Adrenal gland (tissue), 12 donors: ENCODE results near the gene MAP3K20. TPM values are rescaled to one million over a fixed set of nuclear protein-coding genes. Genes with fewer than 3 reads are reported as not detected.
A peak's percentile ranks its signal among the peaks of the same experiment; 100 is the strongest.

Source experiments
- DNase-seq, 7 donors: peaks; one replicate each; pipeline ENCODE4 v3.0.0-alpha.2; 2019 to 2020
- H3K27ac ChIP-seq, 5 donors: fragments of 200-600 bp; sonication (generic) in 4 of 5; 1 replicate in 3 of 5; 2 replicates in 2 of 5; pipeline versions ENCODE4 v1.5.1 to v1.8.0; 2016 to 2020; ENCODE audit warnings: mild to moderate bottlenecking in 1 of 5
- H3K27me3 ChIP-seq: fragments of 200-600 bp; 2 replicates; pipeline ENCODE4 v1.8.0; 2021
- H3K36me3 ChIP-seq, 2 donors: fragments of 200-600 bp; replicated peaks in 1 of 2; 1 replicate in 1 of 2; 2 replicates in 1 of 2; pipeline versions ENCODE4 v1.5.1 to v1.8.0; 2018 to 2022
- H3K4me1 ChIP-seq, 2 donors: fragments of 200-600 bp; replicated peaks in 1 of 2; 1 replicate in 1 of 2; 2 replicates in 1 of 2; pipeline versions ENCODE4 v1.5.1 to v1.8.0; 2018 to 2021
- H3K4me3 ChIP-seq, 4 donors: fragments of 200-600 bp; sonication (generic) in 3 of 4; one replicate each; pipeline ENCODE4 v1.5.1; 2016 to 2018
- H3K9me3 ChIP-seq, 3 donors: fragments of 200-600 bp; sonication (generic) in 1 of 3; replicated peaks in 1 of 3; 1 replicate in 2 of 3; 2 replicates in 1 of 3; pipeline versions ENCODE4 v1.5.1 to v1.8.0; 2016 to 2021
- CTCF ChIP-seq, 6 experiments: fragments of 450-650 bp in 4 of 6; fragments of 200-600 bp in 2 of 6; sonication (generic) in 1 of 6; IDR thresholded peaks; 1 replicate in 5 of 6; 2 replicates in 1 of 6; pipeline versions ENCODE4 v1.5.1 to v1.8.0; 2016 to 2021; ENCODE audit warnings: antibody characterized with exemption in 6 of 6, mild to moderate bottlenecking in 2 of 6, moderate library complexity in 1 of 6
- POLR2A ChIP-seq, 2 donors: fragments of 450-650 bp; IDR thresholded peaks; one replicate each; pipeline ENCODE4 v1.6.1; 2017; ENCODE audit warnings: antibody characterized with exemption in 2 of 2, mild to moderate bottlenecking in 2 of 2, moderate library complexity in 1 of 2
- WGBS, 4 donors: extraction: QIAGEN DNeasy Blood & Tissue Kit in 2 of 4; methylation state at CpG; one replicate each; pipeline versions ENCODE4 v1.1.5 to v1.1.7; 2013 to 2017; 5-methylcytosine and 5-hydroxymethylcytosine counted together
- intact Hi-C, 2 donors: fragments of 100-400 bp; cut with DNase I; formaldehyde crosslinking; loops; one replicate each; pipeline versions ENCODE4 v1.14.1 to v1.15.0; 2022 to 2023
- polyA plus RNA-seq, 3 donors: library from polyadenylated mRNA; stranded (reverse); fragments of 200-250 nt in 2 of 3; fragments of 350-450 nt in 1 of 3; fragmentation: Illumina TruSeq in 1 of 3; extraction: RNeasy Lipid Tissue Mini Kit (QIAGEN cat#74804) in 1 of 3; gene quantifications; one replicate each; pipeline ENCODE4 v1.2.3, GENCODE V29; 2013 to 2014
- total RNA-seq, 9 donors: library from RNA; depleted of rRNA in 4 of 9; stranded (reverse); fragments of >200 nt in 4 of 9; fragments of 120-200 nt in 1 of 9; fragmentation: NEBNext Ultra II Directional in 1 of 9; extraction: Animal tissue kit (Norgen Biotek cat#: 25700) in 1 of 9; gene quantifications; one replicate each; pipeline versions ENCODE4 v1.1.0 to v1.2.4, GENCODE V29; 2013 to 2023
- donor health status: healthy with polysubstance abuse.
- donor health status: Bipolar disorder and iron deficiency.
- donor health status: DM: yes; HTN: yes; CAD: no.
- donor health status: DM: no; HTN: no; CAD: no.
- donor health status: DM: no; HTN: no; CAD: no.
- donor health status: DM: yes; HTN: yes; CAD: no.

The MAP3K20 gene
- total and polyA plus RNA-seq, 12 donors = 8.1 to 54.2 (median 25.4) TPM

- H3K4me3 ChIP-seq = no peak overlapping the region
- intact Hi-C loops = no loop called here
- H3K27ac ChIP-seq = no peak overlapping the region
- H3K9me3 ChIP-seq = no peaks in the 10 kb centered on the region
- no peaks in the 10 kb centered on the region for H3K36me3 ChIP-seq
- TF ChIP-seq POLR2A (IDR thresholded peaks at IDR 0.05) (no peak), CTCF (IDR thresholded peaks at IDR 0.05) (no peak)
- 73 to 79% (median 75%) methylated on average over 5 of the region's 5 CpGs for WGBS, 4 donors
- H3K4me1 ChIP-seq = no peaks in the 10 kb centered on the region
- no peaks in the 10 kb centered on the region for H3K27me3 ChIP-seq
- peak in 1 of 7 donors; percentile 17 for DNase-seq
Observed at GRCh38 chr2:173119069-173119807, 43.6 kb downstream of the MAP3K20 start.

GRCh38 chr2:173119944-173120343 is 44.3 kb downstream of the MAP3K20 start:
- intact Hi-C loops = no loop called here
- no peaks in the 10 kb centered on the region for H3K9me3 ChIP-seq
- no peaks in the 10 kb centered on the region for H3K4me1 ChIP-seq

GRCh38 chr2:173122936-173123335 is 47.3 kb downstream of the MAP3K20 start:
- no peaks in the 10 kb centered on the region for H3K36me3 ChIP-seq
- no peak for TF ChIP-seq CTCF (IDR thresholded peaks at IDR 0.05)
- no peak for TF ChIP-seq POLR2A (IDR thresholded peaks at IDR 0.05)
- H3K9me3 ChIP-seq = no peaks in the 10 kb centered on the region
- DNase-seq = no peak
- no peaks in the 10 kb centered on the region for H3K27me3 ChIP-seq
- no peak overlapping the region for H3K27ac ChIP-seq
- no peaks in the 10 kb centered on the region for H3K4me1 ChIP-seq
- WGBS, 4 donors = 92 to 100% (median 99%) methylated on average over 1 of the region's 1 CpG
- no peak overlapping the region for H3K4me3 ChIP-seq
- intact Hi-C loops = no loop called here

More at GRCh38 chr2:173119944-173120343, 44.3 kb downstream of the MAP3K20 start:
- 85 to 94% (median 89%) methylated on average over 2 of the region's 2 CpGs for WGBS, 4 donors
- Histone ChIP-seq H3K4me3 (no peak overlapping the region), H3K27ac (no peak overlapping the region), H3K36me3 (no peaks in the 10 kb centered on the region), H3K27me3 (no peaks in the 10 kb centered on the region)
- TF ChIP-seq POLR2A (IDR thresholded peaks at IDR 0.05) (no peak), CTCF (IDR thresholded peaks at IDR 0.05) (no peak)
- no peak for DNase-seq

GRCh38 chr2:173124441-173124840 is 48.8 kb downstream of the MAP3K20 start:
- Histone ChIP-seq H3K27ac (no peak overlapping the region), H3K9me3 (no peaks in the 10 kb centered on the region), H3K36me3 (no peaks in the 10 kb centered on the region), H3K27me3 (no peaks in the 10 kb centered on the region), H3K4me1 (no peaks in the 10 kb centered on the region), H3K4me3 (no peak overlapping the region)
- intact Hi-C loops = no loop called here
- no peak for DNase-seq
- 90 to 98% (median 94%) methylated on average over 2 to 3 of the region's 3 CpGs for WGBS, 4 donors
- TF ChIP-seq CTCF (IDR thresholded peaks at IDR 0.05) = no peak
- no peak for TF ChIP-seq POLR2A (IDR thresholded peaks at IDR 0.05)
